ENCODE measurements around the gene EIPR1. TPM values are rescaled to one million over a fixed set of nuclear protein-coding genes. Genes with fewer than 3 reads are reported as not detected.

The EIPR1 gene
- total and polyA plus RNA-seq, 4 donors: 26.2 to 45.4 (median 36.1) TPM

- H3K27me3 ChIP-seq (ENCODE audit: control insufficient read depth, insufficient read depth, low read length): no peaks in the 10 kb centered on the region
- WGBS (ENCODE audit: insufficient coverage): no CpG with 5 or more reads among the region's 2 CpGs
Measured at GRCh38 chr2:3163401-3163800, 214.2 kb downstream of the EIPR1 start.

GRCh38 chr2:3162442-3163077 is 215.1 kb downstream of the EIPR1 start:
- WGBS (ENCODE audit: insufficient coverage): no CpG with 5 or more reads among the region's 6 CpGs
- Histone ChIP-seq H3K36me3 (ENCODE audit: control insufficient read depth, insufficient read depth, low read length) (peaks cover 3% of the 10 kb centered on the region), H3K4me1 (ENCODE audit: control insufficient read depth, insufficient read depth, low read length) (no peaks in the 10 kb centered on the region), H3K27me3 (ENCODE audit: control insufficient read depth, insufficient read depth, low read length) (no peaks in the 10 kb centered on the region), H3K27ac (ENCODE audit: low read depth, low read length) (no peak overlapping the region), H3K4me3 (ENCODE audit: low read depth, low read length) (no peak overlapping the region), H3K9me3 (ENCODE audit: control insufficient read depth, insufficient read depth, low read length) (peaks cover 4% of the 10 kb centered on the region)
- no peak for DNase-seq (ENCODE audit: low read depth in 4 of 6, low spot score in 6 of 6)

More at GRCh38 chr2:3163401-3163800, 214.2 kb downstream of the EIPR1 start:
- Histone ChIP-seq H3K9me3 (ENCODE audit: control insufficient read depth, insufficient read depth, low read length) (peaks cover 4% of the 10 kb centered on the region), H3K27ac (ENCODE audit: low read depth, low read length) (no peak overlapping the region), H3K36me3 (ENCODE audit: control insufficient read depth, insufficient read depth, low read length) (peaks cover 3% of the 10 kb centered on the region), H3K4me3 (ENCODE audit: low read depth, low read length) (no peak overlapping the region), H3K4me1 (ENCODE audit: control insufficient read depth, insufficient read depth, low read length) (peaks cover 3% of the 10 kb centered on the region)
- DNase-seq (ENCODE audit: low read depth in 4 of 6, low spot score in 6 of 6): no peak

GRCh38 chr2:3160751-3161330 is 216.8 kb downstream of the EIPR1 start:
- H3K4me1 ChIP-seq (ENCODE audit: control insufficient read depth, insufficient read depth, low read length): no peaks in the 10 kb centered on the region
- 94% methylated on average over 1 of the region's 6 CpGs for WGBS (ENCODE audit: insufficient coverage)
- H3K27ac ChIP-seq (ENCODE audit: low read depth, low read length): no peak overlapping the region

GRCh38 chr2:3159782-3160545 is 217.7 kb downstream of the EIPR1 start:
- H3K36me3 ChIP-seq (ENCODE audit: control insufficient read depth, insufficient read depth, low read length): no peaks in the 10 kb centered on the region
- WGBS (ENCODE audit: insufficient coverage): 61% methylated on average over 14 of the region's 23 CpGs
- H3K27me3 ChIP-seq (ENCODE audit: control insufficient read depth, insufficient read depth, low read length): no peaks in the 10 kb centered on the region
- H3K4me3 ChIP-seq (ENCODE audit: low read depth, low read length): no peak overlapping the region
- no peak overlapping the region for H3K27ac ChIP-seq (ENCODE audit: low read depth, low read length)
- DNase-seq (ENCODE audit: low read depth in 4 of 6, low spot score in 6 of 6): no peak
- peaks cover 4% of the 10 kb centered on the region for H3K9me3 ChIP-seq (ENCODE audit: control insufficient read depth, insufficient read depth, low read length)
- no peaks in the 10 kb centered on the region for H3K4me1 ChIP-seq (ENCODE audit: control insufficient read depth, insufficient read depth, low read length)

More at GRCh38 chr2:3160751-3161330, 216.8 kb downstream of the EIPR1 start:
- Histone ChIP-seq H3K27me3 (ENCODE audit: control insufficient read depth, insufficient read depth, low read length) (no peaks in the 10 kb centered on the region), H3K36me3 (ENCODE audit: control insufficient read depth, insufficient read depth, low read length) (no peaks in the 10 kb centered on the region), H3K4me3 (ENCODE audit: low read depth, low read length) (no peak overlapping the region), H3K9me3 (ENCODE audit: control insufficient read depth, insufficient read depth, low read length) (peaks cover 4% of the 10 kb centered on the region)
- no peak for DNase-seq (ENCODE audit: low read depth in 4 of 6, low spot score in 6 of 6)

- 86% methylated on average over 5 of the region's 9 CpGs for WGBS (ENCODE audit: insufficient coverage)
- no peak overlapping the region for H3K27ac ChIP-seq (ENCODE audit: low read depth, low read length)
Measured at GRCh38 chr2:3154700-3155099, 222.9 kb downstream of the EIPR1 start.

GRCh38 chr2:3154146-3154545 is 223.5 kb downstream of the EIPR1 start:
- H3K9me3 ChIP-seq (ENCODE audit: control insufficient read depth, insufficient read depth, low read length): no peaks in the 10 kb centered on the region
- no peaks in the 10 kb centered on the region for H3K27me3 ChIP-seq (ENCODE audit: control insufficient read depth, insufficient read depth, low read length)
- H3K4me3 ChIP-seq (ENCODE audit: low read depth, low read length): no peak overlapping the region
- no peak for DNase-seq (ENCODE audit: low read depth in 4 of 6, low spot score in 6 of 6)
- 83% methylated on average over 2 of the region's 7 CpGs for WGBS (ENCODE audit: insufficient coverage)
- peaks cover 5% of the 10 kb centered on the region for H3K36me3 ChIP-seq (ENCODE audit: control insufficient read depth, insufficient read depth, low read length)
- no peak overlapping the region for H3K27ac ChIP-seq (ENCODE audit: low read depth, low read length)
- no peaks in the 10 kb centered on the region for H3K4me1 ChIP-seq (ENCODE audit: control insufficient read depth, insufficient read depth, low read length)

More at GRCh38 chr2:3154700-3155099, 222.9 kb downstream of the EIPR1 start:
- no peak overlapping the region for H3K4me3 ChIP-seq (ENCODE audit: low read depth, low read length)
- no peaks in the 10 kb centered on the region for H3K4me1 ChIP-seq (ENCODE audit: control insufficient read depth, insufficient read depth, low read length)
- no peak for DNase-seq (ENCODE audit: low read depth in 4 of 6, low spot score in 6 of 6)
- H3K36me3 ChIP-seq (ENCODE audit: control insufficient read depth, insufficient read depth, low read length): peaks cover under 1% of the 10 kb centered on the region
- no peaks in the 10 kb centered on the region for H3K27me3 ChIP-seq (ENCODE audit: control insufficient read depth, insufficient read depth, low read length)
- H3K9me3 ChIP-seq (ENCODE audit: control insufficient read depth, insufficient read depth, low read length): no peaks in the 10 kb centered on the region

- H3K36me3 ChIP-seq (ENCODE audit: control insufficient read depth, insufficient read depth, low read length): peaks cover 17% of the 10 kb centered on the region
- H3K27me3 ChIP-seq (ENCODE audit: control insufficient read depth, insufficient read depth, low read length): no peaks in the 10 kb centered on the region
- WGBS (ENCODE audit: insufficient coverage): 100% methylated on average over 4 of the region's 6 CpGs
- H3K4me1 ChIP-seq (ENCODE audit: control insufficient read depth, insufficient read depth, low read length): peaks cover 15% of the 10 kb centered on the region
- H3K27ac ChIP-seq (ENCODE audit: low read depth, low read length): no peak overlapping the region
- H3K9me3 ChIP-seq (ENCODE audit: control insufficient read depth, insufficient read depth, low read length): no peaks in the 10 kb centered on the region
- DNase-seq (ENCODE audit: low read depth in 4 of 6, low spot score in 6 of 6): no peak
- H3K4me3 ChIP-seq (ENCODE audit: low read depth, low read length): no peak overlapping the region
Measured at GRCh38 chr2:3151153-3151918, 226.3 kb downstream of the EIPR1 start.

GRCh38 chr2:3149441-3150217 is 228.0 kb downstream of the EIPR1 start:
- Histone ChIP-seq H3K4me1 (ENCODE audit: control insufficient read depth, insufficient read depth, low read length) (peaks cover 23% of the 10 kb centered on the region), H3K4me3 (ENCODE audit: low read depth, low read length) (no peak overlapping the region), H3K36me3 (ENCODE audit: control insufficient read depth, insufficient read depth, low read length) (peaks cover 20% of the 10 kb centered on the region), H3K27ac (ENCODE audit: low read depth, low read length) (no peak overlapping the region), H3K9me3 (ENCODE audit: control insufficient read depth, insufficient read depth, low read length) (no peaks in the 10 kb centered on the region), H3K27me3 (ENCODE audit: control insufficient read depth, insufficient read depth, low read length) (no peaks in the 10 kb centered on the region)
- no peak for DNase-seq (ENCODE audit: low read depth in 4 of 6, low spot score in 6 of 6)
- WGBS (ENCODE audit: insufficient coverage): 94% methylated on average over 9 of the region's 15 CpGs

GRCh38 chr2:3148716-3149115 is 228.9 kb downstream of the EIPR1 start:
- WGBS (ENCODE audit: insufficient coverage): 76% methylated on average over 16 of the region's 17 CpGs
- H3K27ac ChIP-seq (ENCODE audit: low read depth, low read length): no peak overlapping the region

More at GRCh38 chr2:3148716-3149115, 228.9 kb downstream of the EIPR1 start:
- H3K9me3 ChIP-seq (ENCODE audit: control insufficient read depth, insufficient read depth, low read length): no peaks in the 10 kb centered on the region
- H3K27me3 ChIP-seq (ENCODE audit: control insufficient read depth, insufficient read depth, low read length): no peaks in the 10 kb centered on the region
- no peak for DNase-seq (ENCODE audit: low read depth in 4 of 6, low spot score in 6 of 6)
- H3K4me1 ChIP-seq (ENCODE audit: control insufficient read depth, insufficient read depth, low read length): peaks cover 25% of the 10 kb centered on the region
- no peak overlapping the region for H3K4me3 ChIP-seq (ENCODE audit: low read depth, low read length)
- peaks cover 20% of the 10 kb centered on the region for H3K36me3 ChIP-seq (ENCODE audit: control insufficient read depth, insufficient read depth, low read length)

Data from spinal cord (tissue), 10 donors.